Forelimb muscle (tissue), 1 donor: ENCODE results near the gene SLC4A4. TPM values are rescaled to one million over a fixed set of nuclear protein-coding genes. Genes with fewer than 3 reads are reported as not detected.

Source experiments
- DNase-seq: peaks from one replicate; pipeline ENCODE4 v3.0.0-alpha.2; 2013; ENCODE audit warnings: low read depth
- polyA plus RNA-seq: library from polyadenylated mRNA; unstranded; fragments of 120-200 nt; gene quantifications from one replicate; pipeline ENCODE4 v1.2.1, GENCODE V29; 2013; ENCODE audit not compliant: insufficient read length

Gene SLC4A4
- polyA plus RNA-seq, 1 donor = 10.4 TPM

DNA sequence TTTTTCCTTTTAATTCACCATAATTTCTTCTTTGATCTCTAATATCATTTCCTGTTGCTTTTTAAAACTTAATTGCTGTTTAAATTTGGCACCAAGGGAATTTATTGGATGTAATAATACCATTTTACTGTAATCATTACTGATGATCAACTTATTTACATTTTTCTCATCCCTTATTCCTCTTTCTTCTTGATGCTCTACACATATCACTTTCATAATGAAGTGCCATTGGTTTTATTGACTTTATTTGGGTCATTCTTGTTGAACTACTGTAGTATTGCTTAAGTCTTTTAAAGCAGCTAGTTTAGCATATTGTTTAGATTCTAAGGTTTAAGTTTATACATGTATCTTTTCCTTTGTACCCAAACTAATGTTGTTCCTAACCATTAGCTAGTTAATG is 130.7 kb downstream of the SLC4A4 start:
- DNase-seq = no peak

DNA sequence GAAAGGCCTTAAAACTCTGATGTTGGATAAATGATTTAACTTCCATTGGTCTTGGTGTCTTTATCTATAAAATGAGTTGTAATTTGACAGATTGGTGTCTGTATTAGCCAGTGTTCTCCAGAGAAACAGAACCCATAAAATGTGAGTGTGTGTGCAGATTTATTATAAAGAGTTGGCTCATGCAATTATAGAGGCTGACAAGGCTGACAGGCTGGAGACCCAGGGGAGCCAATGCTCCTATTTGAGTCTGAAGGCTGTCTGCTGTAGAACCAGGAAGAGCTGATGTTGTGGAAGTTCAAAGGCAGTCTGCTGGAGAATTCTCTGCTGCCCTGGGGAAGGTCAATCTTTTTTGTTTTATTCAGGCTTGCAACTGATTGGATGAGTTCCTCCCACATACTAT is 131.7 kb downstream of the SLC4A4 start:
- DNase-seq = no peak

GRCh38 chr4:71472946-71473345 is 134.1 kb downstream of the SLC4A4 start:
- no peak for DNase-seq

DNA sequence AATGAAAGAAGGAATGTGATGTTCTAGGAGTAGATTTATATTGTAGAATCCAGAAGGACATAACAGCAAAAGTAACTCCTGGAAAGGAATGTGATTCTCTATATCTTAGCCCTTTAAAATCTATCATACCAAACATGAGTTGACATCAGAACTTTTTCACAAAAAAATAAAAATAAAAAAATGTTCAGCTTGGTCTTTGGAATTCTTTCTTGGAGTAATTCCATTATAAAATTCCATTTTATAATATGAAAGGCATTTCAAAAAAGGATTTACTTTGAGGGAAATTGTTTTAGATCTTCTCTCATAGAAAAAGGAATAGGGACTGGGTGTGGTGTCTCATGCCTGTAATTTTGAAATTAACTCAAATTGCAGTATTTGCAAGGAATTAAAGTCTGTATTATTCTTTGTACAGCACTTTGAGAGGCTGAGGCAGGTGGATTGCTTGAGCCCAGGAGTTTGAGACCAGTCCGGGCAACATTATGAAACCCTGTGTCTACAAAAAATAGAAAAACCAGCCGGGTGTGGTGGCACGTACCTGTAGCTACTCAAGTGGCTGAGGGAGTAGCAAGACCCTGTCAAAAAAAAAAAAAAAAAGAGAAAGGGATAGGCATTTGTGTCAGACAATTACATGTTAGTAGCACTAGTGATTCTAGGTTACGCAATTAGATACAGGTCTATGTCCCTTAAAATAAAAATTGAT is 134.9 kb downstream of the SLC4A4 start:
- DNase-seq = no peak

- no peak for DNase-seq
Observed at GRCh38 chr4:71474731-71475130, 135.9 kb downstream of the SLC4A4 start.

DNA sequence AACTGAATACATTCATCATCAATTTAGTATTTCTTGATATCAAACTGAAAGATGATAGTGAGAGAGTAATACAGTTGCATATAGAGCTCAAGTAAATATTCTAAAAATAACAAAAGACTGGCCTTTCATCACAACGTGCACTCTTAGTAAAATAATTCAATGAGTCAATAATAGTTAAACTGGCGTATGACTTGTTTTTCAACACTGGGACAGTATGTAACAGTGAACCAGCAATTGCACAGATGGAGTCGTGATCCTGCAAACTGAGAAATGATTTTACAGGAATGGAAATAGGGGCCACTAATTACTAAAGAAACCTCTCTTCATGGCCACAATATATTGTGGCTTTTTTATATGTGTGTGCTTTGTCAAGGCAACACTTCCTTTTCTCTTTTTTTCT is 137.4 kb downstream of the SLC4A4 start:
- no peak for DNase-seq

- no peak for DNase-seq
Observed at GRCh38 chr4:71486550-71487343, 147.9 kb downstream of the SLC4A4 start.

GRCh38 chr4:71487344-71487920 is 148.6 kb downstream of the SLC4A4 start:
- DNase-seq = no peak

DNA sequence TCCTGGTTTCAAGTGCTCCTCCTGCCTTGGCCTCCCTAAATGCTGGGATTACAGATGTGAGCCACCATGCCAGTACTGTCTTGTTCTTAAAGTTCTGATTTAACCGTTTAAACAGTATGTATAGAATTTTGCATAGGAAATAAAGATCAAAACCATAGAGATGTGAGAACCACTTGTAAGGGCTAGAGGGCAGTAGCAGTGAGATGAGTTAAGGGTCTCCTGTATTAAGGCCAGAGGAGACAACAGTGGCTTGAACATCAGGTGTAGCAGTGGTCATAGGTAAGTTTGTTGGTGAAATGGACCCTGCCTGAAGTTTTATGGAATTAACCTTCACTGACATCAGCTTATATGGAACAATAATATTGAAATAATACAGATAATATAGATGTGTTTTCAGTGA is 155.7 kb downstream of the SLC4A4 start:
- DNase-seq = no peak

DNA sequence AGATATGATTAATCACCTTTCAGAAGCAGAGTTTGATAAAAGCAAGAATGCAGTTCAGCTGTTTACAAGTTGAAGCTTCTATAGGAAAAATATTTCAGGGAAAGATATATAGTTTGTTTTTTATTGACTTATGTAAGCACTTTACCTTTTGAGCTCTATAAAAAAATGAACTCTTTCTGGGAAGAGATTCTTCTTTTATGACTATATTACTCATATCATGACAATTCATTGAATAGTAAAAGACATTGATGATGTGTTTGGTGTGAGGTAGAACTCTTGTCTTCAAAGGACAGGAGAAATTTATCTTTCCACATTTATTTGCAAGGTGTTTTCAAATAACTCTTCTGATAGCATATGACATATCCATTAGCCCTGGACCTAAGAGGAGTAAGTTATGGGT is 156.6 kb downstream of the SLC4A4 start:
- no peak for DNase-seq

DNA sequence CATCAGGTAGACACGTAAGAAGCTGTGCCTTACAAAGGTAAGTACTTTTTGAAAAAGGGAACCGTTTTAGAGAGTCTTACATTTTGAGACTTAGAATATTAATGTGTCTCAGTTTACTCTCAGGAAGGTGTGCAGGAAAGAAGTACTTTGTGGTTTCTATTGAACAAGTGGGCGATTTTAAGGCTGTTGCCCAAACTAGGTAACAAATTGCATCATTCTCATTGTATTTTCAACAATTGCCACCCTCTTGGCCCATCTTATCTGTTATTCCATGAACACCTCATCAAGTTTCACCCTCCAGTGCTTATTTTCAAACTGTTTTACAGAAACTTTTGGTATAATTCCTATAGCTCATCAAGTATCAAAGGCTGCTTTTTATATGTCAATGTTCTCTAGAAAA is 158.3 kb downstream of the SLC4A4 start:
- DNase-seq = no peak

- DNase-seq = no peak
Observed at GRCh38 chr4:71498002-71498401, 159.2 kb downstream of the SLC4A4 start.

DNA sequence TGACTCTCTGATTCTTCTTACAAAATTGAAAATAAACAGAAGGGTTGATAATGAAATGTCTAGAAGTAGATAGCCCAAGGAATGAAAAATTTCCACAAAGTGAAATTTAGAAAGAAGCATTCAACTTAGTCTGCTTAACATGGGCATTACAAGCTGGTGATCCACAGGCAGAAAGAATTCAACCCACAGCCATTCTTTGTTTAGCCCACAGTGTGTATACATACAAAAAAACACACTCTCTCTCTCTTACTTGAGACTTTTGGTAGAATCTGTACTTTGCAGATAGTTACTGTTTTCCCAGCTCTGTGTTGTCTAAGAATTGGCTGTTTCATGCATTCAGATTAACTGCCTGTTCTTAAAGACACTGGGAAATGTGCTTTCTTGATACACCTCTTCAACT is 159.8 kb downstream of the SLC4A4 start:
- no peak for DNase-seq

GRCh38 chr4:71501992-71502391 is 163.2 kb downstream of the SLC4A4 start:
- no peak for DNase-seq

GRCh38 chr4:71518283-71518989 is 179.6 kb downstream of the SLC4A4 start:
- DNase-seq = no peak

DNA sequence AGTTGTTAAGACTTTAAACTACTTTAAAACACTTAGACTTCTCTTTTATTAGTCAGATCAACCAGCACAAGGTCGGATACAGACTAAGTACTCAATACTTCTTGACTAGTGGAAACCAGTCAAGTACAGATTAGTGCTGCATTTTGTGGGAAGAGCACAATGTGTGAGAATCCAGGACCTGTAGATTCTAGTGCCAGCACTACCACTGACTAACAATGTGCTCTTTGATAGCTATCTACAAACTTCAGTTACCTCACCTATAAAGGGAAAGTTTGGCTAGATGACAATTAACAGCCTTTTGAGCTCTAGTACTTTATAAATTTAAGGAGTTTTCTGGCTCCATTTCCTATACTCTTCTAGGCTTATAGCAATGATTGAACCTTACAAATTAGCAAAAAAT is 181.5 kb downstream of the SLC4A4 start:
- DNase-seq = no peak

- no peak for DNase-seq
Observed at GRCh38 chr4:71520850-71521249, 182.0 kb downstream of the SLC4A4 start.

DNA sequence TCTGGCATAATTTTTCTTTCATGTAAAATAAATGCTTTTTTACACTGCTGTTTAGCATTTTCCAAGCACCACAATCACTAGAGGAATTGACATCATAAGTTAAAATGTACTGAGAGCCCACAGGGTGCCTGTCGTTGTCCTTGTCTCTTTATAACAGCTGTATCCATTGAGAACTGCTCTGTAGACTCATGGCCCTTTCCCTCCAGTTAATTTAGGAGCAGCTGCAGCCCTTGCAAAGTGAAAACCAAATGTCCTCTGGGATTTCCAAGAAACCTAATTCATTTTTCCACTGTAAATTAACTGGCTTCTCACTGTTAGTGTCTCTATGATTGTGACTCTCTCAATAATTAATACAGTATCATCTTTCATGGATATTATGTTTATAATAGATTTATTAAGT is 185.9 kb downstream of the SLC4A4 start:
- no peak for DNase-seq

DNA sequence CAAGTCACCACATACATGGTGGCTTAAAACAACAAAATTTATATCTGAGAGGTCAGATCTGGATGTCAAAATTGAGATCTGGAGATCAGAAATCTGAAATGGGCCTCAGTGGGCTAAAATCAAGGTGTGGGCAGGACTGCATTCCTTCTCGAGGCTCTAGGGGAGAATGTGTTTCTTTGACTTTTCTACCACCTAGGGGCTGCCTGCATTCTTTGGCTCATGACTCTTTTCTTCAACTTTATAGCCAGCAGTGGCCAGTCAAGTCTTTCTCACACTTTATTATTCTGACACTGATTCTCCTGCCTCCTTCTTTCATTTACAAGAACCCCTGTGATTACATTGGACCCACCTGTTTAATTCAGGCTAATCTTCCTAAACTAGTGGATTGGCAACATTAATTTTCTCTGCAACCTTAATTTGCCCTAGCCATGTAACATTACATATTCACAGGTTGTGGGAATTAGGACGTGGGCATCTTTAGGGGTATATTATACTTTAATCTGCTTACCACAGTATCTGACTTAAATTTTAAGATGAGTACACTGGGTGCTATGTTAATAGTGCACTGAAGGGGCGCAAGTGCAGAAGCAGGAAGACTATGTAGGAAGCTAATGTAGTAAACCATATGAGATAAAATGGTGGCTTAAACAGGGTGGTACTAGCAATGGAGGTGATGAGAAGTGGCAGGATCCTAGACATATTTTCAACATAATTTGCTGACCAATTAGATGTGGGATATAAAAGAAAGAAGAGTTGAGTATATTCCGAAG is 188.0 kb downstream of the SLC4A4 start:
- no peak for DNase-seq

- DNase-seq = no peak
Observed at GRCh38 chr4:71532407-71532806, 193.6 kb downstream of the SLC4A4 start.

DNA sequence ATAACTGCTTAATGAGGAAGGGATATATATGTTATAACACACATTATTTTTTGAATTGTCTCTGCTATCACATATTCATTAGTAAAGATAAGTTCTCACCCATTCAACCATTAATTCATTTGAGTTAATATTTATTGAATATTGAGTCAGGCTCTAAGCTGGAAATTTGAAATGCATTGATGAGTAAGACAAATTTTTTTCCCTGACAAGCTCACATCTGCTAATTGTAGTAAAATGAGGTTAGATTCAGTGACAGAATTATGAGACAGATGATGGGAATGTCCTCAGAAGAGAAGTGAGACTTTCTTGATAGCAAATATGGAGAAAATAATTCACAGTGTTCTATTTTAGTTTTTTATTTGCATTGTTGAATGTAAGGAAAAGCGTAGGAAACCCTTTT is 194.3 kb downstream of the SLC4A4 start:
- DNase-seq = no peak
